Esophagus squamous epithelium (tissue), 5 donors: Measurements from ENCODE around the gene GUCY2D. TPM values are rescaled to one million over a fixed set of nuclear protein-coding genes. Genes with fewer than 3 reads are reported as not detected.

Source experiments
- DNase-seq: peaks from one replicate; lab custom pipeline; 2025; lab: John Stamatoyannopoulos, UW
- H3K27ac ChIP-seq, 4 donors: fragments of 200-600 bp; sonication (generic); one replicate each; pipeline ENCODE4 v1.5.1; 2016 to 2019; ENCODE audit warnings: mild to moderate bottlenecking in 1 of 4
- H3K27me3 ChIP-seq, 4 donors: fragments of 200-600 bp; sonication (generic); 1 replicate in 3 of 4; 2 replicates in 1 of 4; pipeline versions ENCODE4 v1.5.1 to v1.6.0; 2017 to 2021; ENCODE audit warnings: antibody characterized with exemption in 1 of 4
- H3K36me3 ChIP-seq, 3 donors: fragments of 200-600 bp; sonication (generic); one replicate each; pipeline ENCODE4 v1.5.1; 2016 to 2019
- H3K4me1 ChIP-seq, 3 donors: fragments of 200-600 bp; sonication (generic); one replicate each; pipeline ENCODE4 v1.5.1; 2017 to 2019
- H3K4me3 ChIP-seq, 4 donors: fragments of 200-600 bp; sonication (generic); 1 replicate in 3 of 4; 2 replicates in 1 of 4; pipeline ENCODE4 v1.5.1; 2016 to 2019; ENCODE audit warnings: mild to moderate bottlenecking in 2 of 4, moderate library complexity in 1 of 4
- H3K9me3 ChIP-seq, 3 donors: fragments of 200-600 bp; sonication (generic); one replicate each; pipeline ENCODE4 v1.5.1; 2016 to 2019
- CTCF ChIP-seq, 6 experiments: fragments of 450-650 bp in 4 of 6; fragments of 200-600 bp in 2 of 6; sonication (generic) in 2 of 6; IDR thresholded peaks; one replicate each; pipeline ENCODE4 v1.5.1; 2016 to 2019; ENCODE audit warnings: antibody characterized with exemption in 6 of 6, mild to moderate bottlenecking in 4 of 6, moderate library complexity in 4 of 6
- POLR2A ChIP-seq, 4 donors: fragments of 450-650 bp; IDR thresholded peaks; one replicate each; pipeline ENCODE4 v1.6.1; 2017; ENCODE audit warnings: antibody characterized with exemption in 4 of 4, mild to moderate bottlenecking in 4 of 4, moderate library complexity in 3 of 4
- WGBS, 2 donors: methylation state at CpG; one replicate each; pipeline ENCODE4 v1.1.5; 2018; 5-methylcytosine and 5-hydroxymethylcytosine counted together
- intact Hi-C: fragments of 100-400 bp; cut with DNase I; formaldehyde crosslinking; loops from one replicate; pipeline ENCODE4 v1.15.0; 2022
- total RNA-seq, 4 donors: library from RNA; depleted of rRNA; stranded (reverse); fragments of >200 nt; gene quantifications; one replicate each; pipeline ENCODE4 v1.1.0, GENCODE V29; 2016
- donor health status: DM: yes; HTN: yes; CAD: no.

Gene GUCY2D
- total RNA-seq, 4 donors from 2014 or later, result not detected

GRCh38 chr17:7974638-7975131 is 27.7 kb upstream of the GUCY2D start:
- Histone ChIP-seq H3K27me3 (peaks cover 0 to 11% (median 0%) of the 10 kb centered on the region in 4 donors), H3K4me3 (no peak overlapping the region), H3K27ac (no peak overlapping the region), H3K4me1 (peaks cover 0 to 19% (median 0%) of the 10 kb centered on the region in 3 donors), H3K9me3 (peaks cover 0 to 18% (median 17%) of the 10 kb centered on the region in 3 donors), H3K36me3 (no peaks in the 10 kb centered on the region)
- intact Hi-C loops, result no loop called here
- no peak for TF ChIP-seq POLR2A (IDR thresholded peaks at IDR 0.05)
- TF ChIP-seq CTCF (IDR thresholded peaks at IDR 0.05), result no peak
- no peak for DNase-seq

GRCh38 chr17:7977039-7977438 is 25.4 kb upstream of the GUCY2D start:
- intact Hi-C loops, result no loop called here
- no peak for DNase-seq
- Histone ChIP-seq H3K36me3 (no peaks in the 10 kb centered on the region), H3K4me3 (no peak overlapping the region), H3K27ac (no peak overlapping the region), H3K27me3 (peaks cover 0 to 23% (median 0%) of the 10 kb centered on the region in 4 donors), H3K9me3 (peaks cover 0 to 18% (median 17%) of the 10 kb centered on the region in 3 donors), H3K4me1 (peaks cover 0 to 4% (median 0%) of the 10 kb centered on the region in 3 donors)
- TF ChIP-seq POLR2A (IDR thresholded peaks at IDR 0.05), result no peak
- no peak for TF ChIP-seq CTCF (IDR thresholded peaks at IDR 0.05)
- 85 to 91% methylated on average over 4 of the region's 4 CpGs for WGBS, 2 donors

GRCh38 chr17:7977805-7978204 is 24.6 kb upstream of the GUCY2D start:
- 69 to 78% methylated on average over 5 of the region's 5 CpGs for WGBS, 2 donors
- DNase-seq, result no peak
- Histone ChIP-seq H3K9me3 (peaks cover 0 to 18% (median 17%) of the 10 kb centered on the region in 3 donors), H3K27ac (no peak overlapping the region), H3K4me3 (no peak overlapping the region), H3K27me3 (peaks cover 0 to 29% (median 0%) of the 10 kb centered on the region in 4 donors), H3K36me3 (no peaks in the 10 kb centered on the region), H3K4me1 (no peaks in the 10 kb centered on the region)
- intact Hi-C loops, result no loop called here
- TF ChIP-seq CTCF (IDR thresholded peaks at IDR 0.05) (no peak), POLR2A (IDR thresholded peaks at IDR 0.05) (no peak)

GRCh38 chr17:7982173-7982572 is 20.2 kb upstream of the GUCY2D start:
- no peak for TF ChIP-seq CTCF (IDR thresholded peaks at IDR 0.05)
- no peak for TF ChIP-seq POLR2A (IDR thresholded peaks at IDR 0.05)
- no peak for DNase-seq
- 42 to 55% methylated on average over 7 of the region's 7 CpGs for WGBS, 2 donors
- peaks cover 0 to 58% (median 0%) of the 10 kb centered on the region in 4 donors for H3K27me3 ChIP-seq
- H3K36me3 ChIP-seq, result no peaks in the 10 kb centered on the region
- no peak overlapping the region for H3K4me3 ChIP-seq
- H3K9me3 ChIP-seq, result no peaks in the 10 kb centered on the region
- intact Hi-C loops, result loop anchor here (10.0 kb wide), 1 partner anchor 237 kb away; no protein-coding TSS in a partner anchor
- H3K4me1 ChIP-seq, result no peaks in the 10 kb centered on the region
- H3K27ac ChIP-seq, result no peak overlapping the region

GRCh38 chr17:7982666-7983065 is 19.7 kb upstream of the GUCY2D start:
- intact Hi-C loops, result loop anchor here (10.0 kb wide), 1 partner anchor 238 kb away; no protein-coding TSS in a partner anchor
- Histone ChIP-seq H3K4me1 (no peaks in the 10 kb centered on the region), H3K4me3 (no peak overlapping the region), H3K36me3 (no peaks in the 10 kb centered on the region), H3K27me3 (peaks cover 0 to 62% (median 0%) of the 10 kb centered on the region in 4 donors), H3K27ac (no peak overlapping the region), H3K9me3 (no peaks in the 10 kb centered on the region)
- no peak for DNase-seq
- WGBS, 2 donors, result 83 to 84% methylated on average over 6 of the region's 6 CpGs
- TF ChIP-seq CTCF (IDR thresholded peaks at IDR 0.05), result no peak
- TF ChIP-seq POLR2A (IDR thresholded peaks at IDR 0.05), result no peak
